Memory B cell (primary cell): ENCODE results near the gene PBOV1.

ENCODE experiments used
- ATAC-seq: fragments of 150-1000 bp; cut with Tn5 transposase; 2 replicates; pipeline ENCODE4 v1.10.0; 2021; ENCODE audit warnings: low read depth, mild to moderate bottlenecking, moderate library complexity
- DNase-seq, 2 donors: peaks; one replicate each; pipeline ENCODE4 v3.0.0; 2022; ENCODE audit warnings: low spot score in 2 of 2
- H3K27ac Mint-ChIP-seq: one replicate; pipeline ENCODE4 v1.8.0; 2022; ENCODE audit warnings: mild to moderate bottlenecking, moderate library complexity, mixed read lengths
- H3K27me3 Mint-ChIP-seq: one replicate; pipeline ENCODE4 v1.8.0; 2022; ENCODE audit warnings: mixed read lengths
- H3K36me3 Mint-ChIP-seq: one replicate; pipeline ENCODE4 v1.8.0; 2022; ENCODE audit warnings: mild to moderate bottlenecking, mixed read lengths
- H3K4me1 Mint-ChIP-seq: one replicate; pipeline ENCODE4 v1.8.0; 2022; ENCODE audit warnings: mixed read lengths
- H3K4me3 Mint-ChIP-seq: one replicate; pipeline ENCODE4 v1.8.0; 2022; ENCODE audit warnings: mild to moderate bottlenecking, moderate library complexity, mixed read lengths
- H3K9me3 Mint-ChIP-seq: one replicate; pipeline ENCODE4 v1.8.0; 2022; ENCODE audit warnings: mixed read lengths

PBOV1 gene

GRCh38 chr6:138205437-138206094 is 12.7 kb downstream of the PBOV1 start:
- Mint-ChIP-seq H3K4me3 (no peak overlapping the region), H3K9me3 (peaks cover 4% of the 10 kb centered on the region), H3K27ac (no peak overlapping the region), H3K4me1 (no peaks in the 10 kb centered on the region), H3K27me3 (peaks cover 11% of the 10 kb centered on the region), H3K36me3 (no peaks in the 10 kb centered on the region)
- DNase-seq (no peak), ATAC-seq (no peak)

- Mint-ChIP-seq H3K4me1 (no peaks in the 10 kb centered on the region), H3K9me3 (peaks cover 4% of the 10 kb centered on the region), H3K36me3 (no peaks in the 10 kb centered on the region), H3K27ac (no peak overlapping the region), H3K4me3 (no peak overlapping the region), H3K27me3 (peaks cover 10% of the 10 kb centered on the region)
- ATAC-seq: no peak
- no peak for DNase-seq
Measured at GRCh38 chr6:138204792-138205384, 13.4 kb downstream of the PBOV1 start.

GRCh38 chr6:138204303-138204702 is 14.0 kb downstream of the PBOV1 start:
- ATAC-seq: no peak
- Mint-ChIP-seq H3K4me1 (no peaks in the 10 kb centered on the region), H3K4me3 (no peak overlapping the region), H3K36me3 (no peaks in the 10 kb centered on the region), H3K9me3 (peaks cover 4% of the 10 kb centered on the region), H3K27ac (no peak overlapping the region), H3K27me3 (peaks cover 9% of the 10 kb centered on the region)
- DNase-seq: no peak

- H3K27ac Mint-ChIP-seq: no peak overlapping the region
- no peaks in the 10 kb centered on the region for H3K36me3 Mint-ChIP-seq
- H3K4me1 Mint-ChIP-seq: no peaks in the 10 kb centered on the region
- H3K9me3 Mint-ChIP-seq: peaks cover 4% of the 10 kb centered on the region
- DNase-seq (no peak), ATAC-seq (no peak)
- H3K4me3 Mint-ChIP-seq: no peak overlapping the region
- peaks cover 11% of the 10 kb centered on the region for H3K27me3 Mint-ChIP-seq
Measured at GRCh38 chr6:138203315-138203714, 15.0 kb downstream of the PBOV1 start.

- DNase-seq: no peak
- Mint-ChIP-seq H3K27ac (no peak overlapping the region), H3K4me1 (no peaks in the 10 kb centered on the region), H3K36me3 (no peaks in the 10 kb centered on the region), H3K27me3 (peaks cover 11% of the 10 kb centered on the region), H3K9me3 (peaks cover 4% of the 10 kb centered on the region), H3K4me3 (no peak overlapping the region)
- no peak for ATAC-seq
Measured at GRCh38 chr6:138201836-138202235, 16.5 kb downstream of the PBOV1 start.

- Mint-ChIP-seq H3K27me3 (peaks cover 17% of the 10 kb centered on the region), H3K36me3 (no peaks in the 10 kb centered on the region), H3K4me3 (no peak overlapping the region), H3K9me3 (peaks cover 4% of the 10 kb centered on the region), H3K27ac (no peak overlapping the region), H3K4me1 (no peaks in the 10 kb centered on the region)
- ATAC-seq (no peak), DNase-seq (no peak)
Measured at GRCh38 chr6:138198430-138199091, 19.7 kb downstream of the PBOV1 start.

- DNase-seq (no peak), ATAC-seq (no peak)
- Mint-ChIP-seq H3K4me3 (no peak overlapping the region), H3K36me3 (no peaks in the 10 kb centered on the region), H3K27ac (no peak overlapping the region), H3K4me1 (no peaks in the 10 kb centered on the region), H3K9me3 (peaks cover 4% of the 10 kb centered on the region), H3K27me3 (peaks cover 19% of the 10 kb centered on the region)
Measured at GRCh38 chr6:138197570-138197969, 20.7 kb downstream of the PBOV1 start.

GRCh38 chr6:138196122-138196738 is 22.1 kb downstream of the PBOV1 start:
- peaks cover 18% of the 10 kb centered on the region for H3K27me3 Mint-ChIP-seq
- no peaks in the 10 kb centered on the region for H3K36me3 Mint-ChIP-seq
- H3K4me3 Mint-ChIP-seq: no peak overlapping the region
- DNase-seq: no peak
- no peak overlapping the region for H3K27ac Mint-ChIP-seq
- H3K9me3 Mint-ChIP-seq: peaks cover 1% of the 10 kb centered on the region
- H3K4me1 Mint-ChIP-seq: no peaks in the 10 kb centered on the region
- ATAC-seq: no peak

- no peaks in the 10 kb centered on the region for H3K9me3 Mint-ChIP-seq
- H3K27me3 Mint-ChIP-seq: peaks cover 15% of the 10 kb centered on the region
- no peak for DNase-seq
Measured at GRCh38 chr6:138194287-138194686, 24.0 kb downstream of the PBOV1 start.

GRCh38 chr6:138188278-138188941 is 29.9 kb downstream of the PBOV1 start:
- no peak overlapping the region for H3K4me3 Mint-ChIP-seq
- no peaks in the 10 kb centered on the region for H3K9me3 Mint-ChIP-seq
- DNase-seq (no peak), ATAC-seq (no peak)
- no peak overlapping the region for H3K27ac Mint-ChIP-seq
- H3K36me3 Mint-ChIP-seq: no peaks in the 10 kb centered on the region
- peaks cover 12% of the 10 kb centered on the region for H3K27me3 Mint-ChIP-seq
- H3K4me1 Mint-ChIP-seq: no peaks in the 10 kb centered on the region

More at GRCh38 chr6:138194287-138194686, 24.0 kb downstream of the PBOV1 start:
- ATAC-seq: no peak
- Mint-ChIP-seq H3K4me3 (no peak overlapping the region), H3K4me1 (no peaks in the 10 kb centered on the region), H3K27ac (no peak overlapping the region), H3K36me3 (no peaks in the 10 kb centered on the region)

GRCh38 chr6:138187156-138187555 is 31.1 kb downstream of the PBOV1 start:
- H3K36me3 Mint-ChIP-seq: no peaks in the 10 kb centered on the region
- no peak overlapping the region for H3K4me3 Mint-ChIP-seq
- H3K4me1 Mint-ChIP-seq: no peaks in the 10 kb centered on the region
- peaks cover 14% of the 10 kb centered on the region for H3K27me3 Mint-ChIP-seq
- H3K27ac Mint-ChIP-seq: no peak overlapping the region
- ATAC-seq (no peak), DNase-seq (no peak)
- H3K9me3 Mint-ChIP-seq: no peaks in the 10 kb centered on the region

- H3K9me3 Mint-ChIP-seq: peaks cover 4% of the 10 kb centered on the region
- H3K4me3 Mint-ChIP-seq: no peak overlapping the region
- peaks cover 11% of the 10 kb centered on the region for H3K27me3 Mint-ChIP-seq
- no peaks in the 10 kb centered on the region for H3K4me1 Mint-ChIP-seq
- no peaks in the 10 kb centered on the region for H3K36me3 Mint-ChIP-seq
- DNase-seq: no peak
- no peak for ATAC-seq
- no peak overlapping the region for H3K27ac Mint-ChIP-seq
Measured at GRCh38 chr6:138184230-138184629, 34.1 kb downstream of the PBOV1 start.

GRCh38 chr6:138183790-138184134 is 34.5 kb downstream of the PBOV1 start:
- DNase-seq (no peak), ATAC-seq (no peak)
- H3K27ac Mint-ChIP-seq: no peak overlapping the region
- H3K4me3 Mint-ChIP-seq: no peak overlapping the region
- H3K27me3 Mint-ChIP-seq: peaks cover 11% of the 10 kb centered on the region
- H3K4me1 Mint-ChIP-seq: no peaks in the 10 kb centered on the region
- no peaks in the 10 kb centered on the region for H3K36me3 Mint-ChIP-seq
- H3K9me3 Mint-ChIP-seq: peaks cover 4% of the 10 kb centered on the region
